SK-N-MC (cell line): ENCODE data around the gene OTOGL.

ENCODE experiments used
- EZH2 ChIP-seq: fragments of 200-600 bp; sonication (generic); IDR thresholded peaks from one replicate; pipeline ENCODE4 v1.6.1; 2017; ENCODE audit warnings: antibody characterized with exemption
- FOXP2 ChIP-seq: optimal IDR thresholded peaks from 2 replicates; pipeline ENCODE3; 2011; ENCODE audit warnings: mild to moderate bottlenecking, moderate library complexity; ENCODE audit not compliant: insufficient read depth; ENCODE audit errors: extremely low read length, control extremely low read depth
- POLR2AphosphoS5 ChIP-seq: IDR thresholded peaks from 2 replicates; pipeline ENCODE4 v1.6.1; 2012; ENCODE audit warnings: mild to moderate bottlenecking, low read depth, low read length, borderline replicate concordance

- TF ChIP-seq EZH2, result no peak
- TF ChIP-seq POLR2AphosphoS5, result no peak
- no peak for TF ChIP-seq FOXP2
Measured at GRCh38 chr12:80282761-80283160, 183.4 kb downstream of the OTOGL start.
